ENCODE results near the gene TBXAS1.
A peak's percentile ranks its signal among the peaks of the same experiment; 100 is the strongest.
"Not testable (repeated sequence)": the region's sequence is repeated elsewhere in the genome, so short reads cannot be mapped to it uniquely, and the experiment has no call there.

The TBXAS1 gene

GRCh38 chr7:139915864-139916716 lies 87.0 kb downstream of the TBXAS1 start:
- DNase-seq = peak; percentile 96

GRCh38 chr7:139916717-139917395 lies 87.8 kb downstream of the TBXAS1 start:
- no peak for DNase-seq

GRCh38 chr7:139917851-139918250 lies 88.8 kb downstream of the TBXAS1 start:
- DNase-seq = no peak

- DNase-seq = no peak
Measured at GRCh38 chr7:139918480-139918879, 89.4 kb downstream of the TBXAS1 start.

GRCh38 chr7:139923090-139923489 lies 94.0 kb downstream of the TBXAS1 start:
- DNase-seq = no peak

- no peak for DNase-seq
Measured at GRCh38 chr7:139924461-139924860, 95.4 kb downstream of the TBXAS1 start.

- not testable (repeated sequence) for DNase-seq
Measured at GRCh38 chr7:139929221-139929620, 100.2 kb downstream of the TBXAS1 start.

GRCh38 chr7:139930286-139930965 lies 101.4 kb downstream of the TBXAS1 start:
- no peak for DNase-seq

- no peak for DNase-seq
Measured at GRCh38 chr7:139931190-139931934, 102.3 kb downstream of the TBXAS1 start.

GRCh38 chr7:139932531-139932930 lies 103.5 kb downstream of the TBXAS1 start:
- DNase-seq = no peak

- DNase-seq = peak; percentile 57
Measured at GRCh38 chr7:139936760-139937310, 107.8 kb downstream of the TBXAS1 start.

GRCh38 chr7:139937715-139938114 lies 108.7 kb downstream of the TBXAS1 start:
- no peak for DNase-seq

- DNase-seq = no peak
Measured at GRCh38 chr7:139940866-139941265, 111.8 kb downstream of the TBXAS1 start.

- DNase-seq = no peak
Measured at GRCh38 chr7:139941421-139941820, 112.4 kb downstream of the TBXAS1 start.

- DNase-seq = no peak
Measured at GRCh38 chr7:139941866-139942265, 112.8 kb downstream of the TBXAS1 start.

GRCh38 chr7:139942636-139943035 lies 113.6 kb downstream of the TBXAS1 start:
- DNase-seq = no peak

- DNase-seq = no peak
Measured at GRCh38 chr7:139943401-139943800, 114.3 kb downstream of the TBXAS1 start.

- no peak for DNase-seq
Measured at GRCh38 chr7:139944248-139944647, 115.2 kb downstream of the TBXAS1 start.

GRCh38 chr7:139946533-139946932 lies 117.5 kb downstream of the TBXAS1 start:
- no peak for DNase-seq

- no peak for DNase-seq
Measured at GRCh38 chr7:139947021-139947420, 118.0 kb downstream of the TBXAS1 start.

- no peak for DNase-seq
Measured at GRCh38 chr7:139948167-139948566, 119.1 kb downstream of the TBXAS1 start.

GRCh38 chr7:139948587-139949335 lies 119.7 kb downstream of the TBXAS1 start:
- no peak for DNase-seq
